AG09319 (cell line): Measurements from ENCODE around the gene SLC18A3.

Experiments used
- DNase-seq: peaks from one replicate; pipeline ENCODE4 v3.0.0-alpha.2; 2010; ENCODE audit warnings: low read depth; ENCODE audit errors: extremely low read depth
- TF ChIP-seq, protein P1 (sequence below): IDR thresholded peaks from 2 replicates; pipeline ENCODE4 v1.5.1; 2011; ENCODE audit warnings: low read depth, mild to moderate bottlenecking, inconsistent platforms, low read length, moderate library complexity

Gene SLC18A3

DNA sequence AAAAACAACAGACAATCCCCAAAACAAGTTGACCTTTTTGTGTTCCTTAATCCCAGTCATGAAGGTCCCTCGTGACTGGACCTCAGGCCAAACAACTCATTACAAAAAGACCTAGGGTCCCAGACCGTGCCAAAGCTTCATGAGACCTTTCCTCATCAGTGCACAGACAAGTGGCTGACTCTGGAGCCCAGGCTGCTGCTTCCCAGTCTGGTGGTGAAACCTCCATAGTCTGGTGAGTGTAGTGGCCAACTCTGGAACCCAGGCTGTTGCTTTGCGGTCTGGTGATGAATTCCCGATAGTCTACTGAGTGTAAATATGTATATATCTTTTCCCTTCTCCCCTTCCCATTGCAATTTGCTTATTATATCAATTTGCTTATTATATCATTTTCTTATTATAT lies 22.1 kb upstream of the SLC18A3 start:
- DNase-seq = no peak
- TF ChIP-seq, protein P1, sequence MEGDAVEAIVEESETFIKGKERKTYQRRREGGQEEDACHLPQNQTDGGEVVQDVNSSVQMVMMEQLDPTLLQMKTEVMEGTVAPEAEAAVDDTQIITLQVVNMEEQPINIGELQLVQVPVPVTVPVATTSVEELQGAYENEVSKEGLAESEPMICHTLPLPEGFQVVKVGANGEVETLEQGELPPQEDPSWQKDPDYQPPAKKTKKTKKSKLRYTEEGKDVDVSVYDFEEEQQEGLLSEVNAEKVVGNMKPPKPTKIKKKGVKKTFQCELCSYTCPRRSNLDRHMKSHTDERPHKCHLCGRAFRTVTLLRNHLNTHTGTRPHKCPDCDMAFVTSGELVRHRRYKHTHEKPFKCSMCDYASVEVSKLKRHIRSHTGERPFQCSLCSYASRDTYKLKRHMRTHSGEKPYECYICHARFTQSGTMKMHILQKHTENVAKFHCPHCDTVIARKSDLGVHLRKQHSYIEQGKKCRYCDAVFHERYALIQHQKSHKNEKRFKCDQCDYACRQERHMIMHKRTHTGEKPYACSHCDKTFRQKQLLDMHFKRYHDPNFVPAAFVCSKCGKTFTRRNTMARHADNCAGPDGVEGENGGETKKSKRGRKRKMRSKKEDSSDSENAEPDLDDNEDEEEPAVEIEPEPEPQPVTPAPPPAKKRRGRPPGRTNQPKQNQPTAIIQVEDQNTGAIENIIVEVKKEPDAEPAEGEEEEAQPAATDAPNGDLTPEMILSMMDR = no peak

DNA sequence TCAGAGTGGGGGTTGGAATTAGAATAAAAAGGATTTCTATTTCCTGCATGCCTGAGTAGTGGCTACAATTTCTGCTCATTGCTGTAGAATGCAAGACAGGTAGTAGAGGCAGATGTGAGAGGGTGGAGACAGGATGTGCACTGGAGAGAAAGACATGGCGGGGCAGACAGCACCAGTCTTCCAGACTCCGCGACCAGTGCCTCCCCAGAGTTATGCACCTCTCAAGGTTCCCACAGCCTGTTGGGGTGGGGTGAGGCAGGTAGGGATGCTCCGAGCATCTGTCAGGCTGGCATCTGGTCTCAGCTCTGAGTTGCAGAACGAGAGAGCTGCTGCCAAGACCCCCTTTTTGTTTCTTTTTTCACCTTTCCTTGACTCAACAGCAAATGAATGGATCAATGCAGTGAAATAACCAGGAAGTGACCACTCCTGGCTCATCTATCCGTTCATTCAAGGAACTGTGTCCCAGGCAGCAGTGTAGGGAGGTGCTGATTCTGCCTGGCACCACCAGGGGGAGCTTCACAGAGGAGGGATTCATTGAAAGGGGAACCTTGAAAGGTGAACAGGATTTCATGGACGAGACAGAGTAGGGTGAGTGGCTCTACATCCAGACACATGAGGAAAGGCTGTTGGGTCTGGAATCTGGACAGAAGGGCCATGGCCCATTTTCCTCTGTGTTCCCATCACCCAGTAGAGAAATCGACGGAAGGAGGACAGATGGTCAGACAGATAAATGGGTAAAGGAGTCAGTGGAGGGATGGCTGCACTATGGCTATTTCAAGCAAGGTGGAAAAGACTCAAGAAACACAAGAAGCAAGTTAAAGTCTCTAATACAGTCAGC lies 17.2 kb upstream of the SLC18A3 start:
- no peak for DNase-seq
- TF ChIP-seq, protein P1 = peak; percentile 100

DNA sequence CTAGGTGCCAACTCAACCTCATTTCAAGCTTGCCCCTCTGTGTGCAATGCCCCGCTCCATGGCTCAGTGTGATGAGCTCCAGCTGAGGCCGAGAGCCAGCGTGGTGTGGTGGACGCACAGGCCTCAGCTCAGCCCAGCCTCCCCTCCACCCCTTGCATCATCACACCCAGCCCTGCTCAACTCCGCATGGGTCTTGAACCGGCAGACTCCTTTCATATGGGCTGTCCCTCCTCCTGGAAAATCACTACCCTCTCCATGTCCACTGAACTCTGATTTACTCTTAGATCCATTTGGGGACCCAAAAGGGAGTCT lies 16.6 kb upstream of the SLC18A3 start:
- DNase-seq = no peak
- TF ChIP-seq, protein P1 = no peak

DNA sequence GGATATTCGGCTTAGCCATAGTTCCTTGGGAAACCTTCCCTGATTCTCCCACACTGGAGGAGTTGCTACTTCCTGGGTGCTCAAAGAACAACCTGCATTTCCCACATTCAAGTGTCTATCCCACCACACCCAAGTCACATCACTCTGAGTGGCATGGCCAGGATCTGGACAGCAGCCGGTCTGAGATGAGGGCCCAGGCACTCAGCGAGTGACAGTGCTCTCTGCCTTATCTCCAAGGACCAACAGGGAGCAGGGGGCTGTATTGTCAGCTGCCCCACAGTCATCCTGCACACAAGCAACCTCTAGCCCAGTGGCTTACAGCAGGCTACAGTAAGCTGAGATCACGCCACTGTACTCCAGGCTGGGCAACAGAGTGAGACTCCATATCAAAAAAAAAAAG lies 16.1 kb upstream of the SLC18A3 start:
- TF ChIP-seq, protein P1 = no peak
- no peak for DNase-seq

DNA sequence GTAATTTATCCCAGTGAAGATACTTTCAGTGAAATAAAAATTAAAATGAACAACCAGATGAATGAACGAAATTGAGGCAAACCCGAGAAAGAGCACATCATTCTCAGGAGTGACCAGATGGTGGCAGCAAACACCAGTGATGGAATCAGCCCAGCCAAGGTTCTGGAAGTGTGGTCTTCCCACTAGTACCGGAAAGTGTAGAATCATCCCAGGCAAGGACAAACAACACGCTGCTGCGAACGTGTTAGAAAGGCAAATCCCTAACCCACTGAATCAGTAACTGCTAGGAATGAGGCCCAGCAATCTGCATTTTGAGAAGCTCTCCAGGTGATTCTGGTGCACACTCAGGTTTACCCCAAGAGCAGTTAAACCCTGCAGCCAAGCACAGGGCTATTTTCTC lies 15.5 kb upstream of the SLC18A3 start:
- peak; percentile 24 for DNase-seq

DNA sequence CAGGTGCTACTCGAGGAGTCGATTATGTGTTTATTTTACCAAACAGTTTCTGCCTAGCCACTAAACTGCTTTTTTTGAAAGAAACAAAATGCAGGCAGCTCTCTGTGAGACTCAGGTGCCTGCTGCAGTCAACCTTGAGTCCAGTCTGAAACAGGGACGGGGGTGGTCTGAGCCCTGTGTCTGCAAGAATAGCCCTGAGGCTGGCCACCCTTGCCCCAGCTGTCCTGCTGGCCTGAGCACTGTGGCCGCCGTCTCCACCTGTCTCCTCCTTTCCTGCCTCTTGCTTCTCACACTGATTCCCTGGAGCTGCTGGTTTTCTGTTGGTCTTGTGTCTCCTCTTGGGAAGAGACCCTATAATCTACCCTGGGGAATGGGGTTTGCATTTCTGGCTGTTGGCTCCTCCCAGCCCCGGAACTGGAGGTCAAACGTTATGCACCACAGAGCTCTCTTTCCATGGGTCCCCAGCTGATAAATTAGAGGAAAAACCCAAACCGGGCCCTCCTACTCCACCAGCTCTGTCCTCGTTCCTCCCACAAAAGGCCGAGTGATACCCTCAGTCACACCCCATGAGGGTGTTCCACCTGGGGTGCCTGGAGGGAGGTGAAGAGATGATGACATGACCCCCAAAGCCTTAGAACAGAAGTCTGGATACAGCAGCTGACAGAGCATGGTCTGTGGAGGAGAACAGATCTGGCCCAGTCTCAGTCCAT lies 15.0 kb upstream of the SLC18A3 start:
- TF ChIP-seq, protein P1 = no peak
- DNase-seq = no peak

More for the DNA sequence above, 15.5 kb upstream of the SLC18A3 start:
- TF ChIP-seq, protein P1 = peak; percentile 86

DNA sequence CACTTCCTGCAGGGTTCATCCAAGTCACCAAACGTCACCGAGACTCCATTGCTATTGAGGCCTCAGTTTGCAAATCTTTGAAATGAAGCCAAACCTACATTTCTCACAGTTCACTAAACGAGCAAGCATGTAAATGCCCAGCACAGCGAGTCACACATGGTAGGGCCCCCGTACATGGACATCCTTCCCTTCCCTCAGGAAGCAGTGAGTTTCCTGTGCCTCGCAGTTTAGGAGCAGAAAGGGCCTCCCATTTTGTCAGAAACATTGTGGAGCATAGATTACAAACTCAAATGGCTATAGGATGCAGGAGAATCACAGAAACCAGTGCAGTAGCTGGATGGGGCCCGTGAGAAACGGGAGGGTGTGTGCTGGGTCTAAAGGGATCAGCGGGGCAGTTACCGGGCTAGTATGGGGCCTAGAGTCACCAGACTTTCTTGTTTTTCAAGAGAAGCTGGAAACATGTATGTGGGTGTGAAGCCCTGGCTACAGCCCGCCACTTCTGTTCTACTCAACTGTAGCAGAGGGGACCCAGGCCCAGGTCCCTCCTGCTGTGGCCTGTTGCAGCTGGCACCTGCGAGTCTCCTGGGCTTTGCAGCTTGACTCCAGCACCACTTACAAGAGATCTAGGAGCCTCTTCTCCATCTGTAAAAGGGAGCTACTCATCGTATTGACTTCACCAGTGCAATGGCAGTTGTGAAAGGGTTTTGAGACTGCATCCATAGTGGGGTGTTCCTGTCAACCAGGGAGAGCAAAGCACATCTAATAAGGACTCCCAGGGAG lies 14.2 kb upstream of the SLC18A3 start:
- no peak for DNase-seq
- TF ChIP-seq, protein P1 = no peak
